ENCODE measurements around the gene PSMD1.
A peak's percentile ranks its signal among the peaks of the same experiment; 100 is the strongest.
"Not testable (repeated sequence)": the region's sequence is repeated elsewhere in the genome, so short reads cannot be mapped to it uniquely, and the experiment has no call there.

Gene PSMD1

DNA sequence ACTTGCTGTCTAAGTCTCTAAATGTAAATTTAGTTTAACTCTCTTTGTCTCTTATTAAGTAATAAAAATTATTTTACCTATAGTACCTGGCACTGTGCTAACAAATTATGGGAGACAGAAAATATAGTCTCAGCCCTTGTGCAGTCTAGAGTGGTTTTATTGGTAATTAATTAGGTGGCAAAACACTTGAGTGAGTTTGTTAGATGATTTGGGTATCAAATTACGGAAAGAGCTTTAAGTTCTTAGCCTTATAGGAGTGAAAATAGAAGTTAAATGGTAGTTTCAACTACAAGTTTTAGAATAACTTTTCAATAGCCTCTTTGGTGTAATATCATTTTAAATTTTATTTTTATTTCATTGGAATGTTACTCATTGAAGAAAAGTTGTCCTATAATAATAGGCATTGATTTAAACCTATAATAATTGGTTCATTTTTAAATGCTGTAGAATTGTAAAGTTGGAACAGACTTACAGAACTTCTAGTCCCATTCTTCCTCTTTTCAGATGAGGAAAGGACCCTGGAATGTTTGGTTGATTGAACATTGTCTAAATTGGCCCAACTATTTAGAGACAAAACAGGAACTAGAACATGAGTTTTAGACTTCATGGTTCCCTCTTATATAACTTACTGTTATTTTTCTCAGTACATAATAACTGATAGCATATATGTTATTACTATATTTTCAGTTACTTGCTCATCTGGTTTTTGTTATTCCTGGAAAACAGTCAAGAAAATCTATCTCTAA lies 78.4 kb downstream of the PSMD1 start:
- DNase-seq (ENCODE audit: low read depth), result no peak
- no peak overlapping the region for H3K4me3 ChIP-seq (ENCODE audit: low read length)
- TF ChIP-seq, protein P1, sequence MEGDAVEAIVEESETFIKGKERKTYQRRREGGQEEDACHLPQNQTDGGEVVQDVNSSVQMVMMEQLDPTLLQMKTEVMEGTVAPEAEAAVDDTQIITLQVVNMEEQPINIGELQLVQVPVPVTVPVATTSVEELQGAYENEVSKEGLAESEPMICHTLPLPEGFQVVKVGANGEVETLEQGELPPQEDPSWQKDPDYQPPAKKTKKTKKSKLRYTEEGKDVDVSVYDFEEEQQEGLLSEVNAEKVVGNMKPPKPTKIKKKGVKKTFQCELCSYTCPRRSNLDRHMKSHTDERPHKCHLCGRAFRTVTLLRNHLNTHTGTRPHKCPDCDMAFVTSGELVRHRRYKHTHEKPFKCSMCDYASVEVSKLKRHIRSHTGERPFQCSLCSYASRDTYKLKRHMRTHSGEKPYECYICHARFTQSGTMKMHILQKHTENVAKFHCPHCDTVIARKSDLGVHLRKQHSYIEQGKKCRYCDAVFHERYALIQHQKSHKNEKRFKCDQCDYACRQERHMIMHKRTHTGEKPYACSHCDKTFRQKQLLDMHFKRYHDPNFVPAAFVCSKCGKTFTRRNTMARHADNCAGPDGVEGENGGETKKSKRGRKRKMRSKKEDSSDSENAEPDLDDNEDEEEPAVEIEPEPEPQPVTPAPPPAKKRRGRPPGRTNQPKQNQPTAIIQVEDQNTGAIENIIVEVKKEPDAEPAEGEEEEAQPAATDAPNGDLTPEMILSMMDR (conservative IDR thresholded peaks at IDR 0.05; ENCODE audit: low read length), result no peak

DNA sequence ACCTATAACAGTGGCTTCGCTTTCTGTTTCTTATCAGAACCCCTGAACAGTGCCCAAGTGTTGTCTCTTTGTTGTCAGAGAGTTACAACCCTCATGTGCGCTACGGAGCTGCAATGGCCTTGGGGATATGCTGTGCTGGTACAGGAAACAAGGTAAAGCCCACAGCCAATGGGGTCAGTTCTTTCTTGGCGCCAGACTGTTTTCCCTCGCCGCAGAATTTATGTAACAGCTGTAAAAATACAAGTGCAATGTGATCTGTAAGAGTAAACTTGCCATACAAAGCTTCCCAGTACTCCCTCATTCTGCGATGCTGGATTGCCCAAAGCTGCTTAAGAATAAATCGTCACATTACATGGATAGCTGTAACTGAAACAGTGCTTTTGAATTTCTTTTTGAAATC lies 82.0 kb downstream of the PSMD1 start:
- TF ChIP-seq, protein P1 (conservative IDR thresholded peaks at IDR 0.05; ENCODE audit: low read length), result no peak
- H3K4me3 ChIP-seq (ENCODE audit: low read length), result no peak overlapping the region
- no peak for DNase-seq (ENCODE audit: low read depth)

DNA sequence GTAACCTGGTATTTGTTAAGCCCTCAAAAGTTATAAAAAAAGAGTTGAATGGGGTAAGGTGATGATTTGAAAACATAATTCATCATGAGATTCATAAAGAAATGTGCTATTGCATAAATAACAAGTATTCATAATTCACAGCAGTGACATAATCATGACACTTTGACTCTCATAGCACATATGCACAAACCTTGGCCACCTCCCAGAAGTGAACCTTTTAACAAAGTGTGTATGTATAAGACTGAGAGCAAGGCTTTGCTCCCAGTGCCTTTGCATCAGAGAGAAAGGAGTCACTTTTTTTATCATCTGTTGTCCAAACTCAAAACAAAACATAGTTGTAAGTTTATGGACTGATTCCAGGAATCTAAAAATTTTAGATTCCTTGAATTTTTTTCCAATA lies 83.1 kb downstream of the PSMD1 start:
- no peak overlapping the region for H3K4me3 ChIP-seq (ENCODE audit: low read length)
- TF ChIP-seq, protein P1 (conservative IDR thresholded peaks at IDR 0.05; ENCODE audit: low read length), result no peak
- DNase-seq (ENCODE audit: low read depth), result no peak

DNA sequence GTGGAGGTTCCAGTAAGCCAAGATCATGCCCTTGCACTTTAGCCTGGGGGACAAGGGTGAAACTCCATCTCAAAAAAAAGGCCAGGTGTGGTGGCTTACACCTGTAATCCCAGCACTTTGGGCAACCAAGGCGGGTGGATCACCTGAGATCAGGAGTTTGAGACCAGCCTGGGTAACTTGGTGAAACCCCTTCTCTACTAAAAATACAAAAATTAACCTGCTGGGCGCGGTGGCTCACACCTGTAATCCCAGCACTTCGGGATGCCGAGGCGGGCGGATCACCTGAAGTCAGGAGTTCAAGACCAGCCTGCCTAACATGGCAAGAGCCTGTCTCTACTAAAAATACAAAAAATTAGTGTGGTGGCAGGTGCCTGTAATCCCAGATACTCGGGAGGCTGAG lies 84.1 kb downstream of the PSMD1 start:
- DNase-seq (ENCODE audit: low read depth); H3K4me3 ChIP-seq (ENCODE audit: low read length): not testable (repeated sequence)

DNA sequence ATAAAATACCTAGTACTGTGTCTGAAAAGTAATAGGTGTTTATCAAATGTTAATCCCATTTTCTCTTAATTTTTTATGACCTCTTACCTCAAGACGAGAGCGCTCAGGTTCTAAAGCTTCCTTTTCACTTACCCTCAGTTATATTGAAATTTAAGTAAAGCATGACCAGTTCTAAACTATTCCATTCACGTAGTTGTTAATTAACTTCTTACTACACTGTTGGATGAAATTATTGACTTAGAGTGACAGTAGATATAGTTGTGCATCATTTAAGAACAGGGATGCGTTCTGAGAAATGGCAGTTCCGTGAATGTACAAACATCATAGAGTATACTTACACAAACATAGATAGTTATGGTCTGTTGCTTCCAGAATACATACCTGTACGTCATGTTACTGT lies 88.2 kb downstream of the PSMD1 start:
- TF ChIP-seq, protein P1 (conservative IDR thresholded peaks at IDR 0.05; ENCODE audit: low read length), result no peak
- DNase-seq (ENCODE audit: low read depth), result no peak
- H3K4me3 ChIP-seq (ENCODE audit: low read length), result no peak overlapping the region

DNA sequence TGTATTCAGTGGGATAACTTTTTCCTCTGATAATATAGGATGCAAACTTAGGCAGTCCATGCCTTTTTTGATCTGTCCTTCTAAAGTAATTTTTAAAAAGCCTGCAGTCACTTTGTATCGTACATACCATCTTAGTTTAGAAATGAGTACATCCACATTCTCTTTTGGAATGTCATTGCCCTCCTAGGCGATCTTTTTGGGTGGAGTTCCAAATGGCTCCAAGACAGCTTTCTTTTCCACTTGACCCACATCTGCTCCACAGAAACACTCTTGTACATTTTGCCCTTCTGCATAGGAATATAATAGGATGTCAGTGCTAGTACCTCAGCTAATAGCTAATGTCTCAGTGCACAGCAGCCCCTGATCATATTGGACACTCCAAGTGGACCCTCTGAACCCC lies 90.0 kb downstream of the PSMD1 start:
- H3K4me3 ChIP-seq (ENCODE audit: low read length), result no peak overlapping the region
- TF ChIP-seq, protein P1 (conservative IDR thresholded peaks at IDR 0.05; ENCODE audit: low read length), result no peak
- peak; percentile 53 for DNase-seq (ENCODE audit: low read depth)

DNA sequence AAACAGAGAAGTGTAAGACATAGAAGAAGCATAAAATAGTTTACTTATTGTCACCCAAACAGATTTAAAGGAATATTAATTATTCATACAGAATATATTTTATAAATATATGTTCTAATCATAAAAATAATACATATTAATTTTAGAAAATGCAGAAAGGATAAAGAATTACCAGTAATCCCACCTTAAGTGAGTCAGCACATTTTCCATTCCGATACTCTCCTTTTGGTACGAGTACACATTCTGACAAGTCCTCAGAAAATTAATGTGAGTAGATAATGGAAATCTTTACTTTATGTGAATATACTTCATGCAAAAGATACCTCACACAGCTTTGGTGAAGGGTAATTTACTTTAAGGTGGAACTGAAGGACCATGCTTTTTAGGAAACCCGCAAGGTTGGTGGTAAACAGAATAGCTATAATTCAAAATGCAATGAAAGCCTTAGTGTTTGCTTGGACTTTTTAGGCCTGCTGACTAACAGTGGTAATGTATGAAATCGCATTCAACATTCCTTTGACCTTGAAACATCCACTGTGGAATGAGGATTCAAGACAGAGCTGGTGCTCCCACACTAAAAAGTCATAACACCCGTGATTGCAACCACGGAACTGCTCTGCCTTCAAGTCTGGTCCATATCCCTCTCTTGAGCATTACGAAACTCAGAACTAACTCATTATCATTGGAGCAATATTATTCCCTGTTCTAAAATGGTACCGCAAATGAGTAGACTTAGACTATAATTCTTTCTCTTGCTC lies 96.3 kb downstream of the PSMD1 start:
- H3K4me3 ChIP-seq (ENCODE audit: low read length), result no peak overlapping the region
- peak; percentile 91 for DNase-seq (ENCODE audit: low read depth)
- TF ChIP-seq, protein P1 (conservative IDR thresholded peaks at IDR 0.05; ENCODE audit: low read length), result no peak

Data from AG10803 (cell line).